ENCODE data around the gene METRN. TPM values are rescaled to one million over a fixed set of nuclear protein-coding genes. Genes with fewer than 3 reads are reported as not detected.

Gene METRN
- polyA plus RNA-seq, 2 of the 4 experiments (the other 2 are of a cell fraction), result 41.0 to 82.2 TPM

- TF ChIP-seq KDM5A (IDR thresholded peaks at IDR 0.05) (peak; percentile 71), MYC (IDR thresholded peaks at IDR 0.05; ENCODE audit: borderline replicate concordance, low read length) (no peak; the same call in 1 of the 2 replicates), ELK1 (IDR thresholded peaks at IDR 0.05; ENCODE audit: low read depth, low read length) (no peak), CEBPB (IDR thresholded peaks at IDR 0.05) (no peak), CTCF (IDR thresholded peaks at IDR 0.05) (peak; percentile 93), FOSL2 (IDR thresholded peaks at IDR 0.05) (no peak), FOSL2 (CRISPR knock-in tag; IDR thresholded peaks at IDR 0.05) (peak; percentile 31; the same call in 1 of the 2 replicates), RAD21 (conservative IDR thresholded peaks at IDR 0.05 in 1 of 2, IDR thresholded peaks at IDR 0.05 in 1 of 2) (peak in 1 of 2 experiments; percentile 42; a peak in 2 of 5 replicates), EHMT2 (IDR thresholded peaks at IDR 0.05; ENCODE audit: low read depth) (no peak), ZFP36 (IDR thresholded peaks at IDR 0.05; ENCODE audit: borderline replicate concordance, partially characterized antibody) (no peak), ESRRA (IDR thresholded peaks at IDR 0.05; ENCODE audit: borderline replicate concordance, low read length) (no peak), SMC3 (IDR thresholded peaks at IDR 0.05) (peak; percentile 63; the same call in 2 of the 3 replicates), NR3C1 (IDR thresholded peaks at IDR 0.05) (no peak), CHD2 (IDR thresholded peaks at IDR 0.05; ENCODE audit: low read length, partially characterized antibody) (peak; percentile 33), JUNB (IDR thresholded peaks at IDR 0.05) (no peak), CBX8 (IDR thresholded peaks at IDR 0.05) (no peak), GATA3 (IDR thresholded peaks at IDR 0.05; ENCODE audit: borderline replicate concordance) (peak; percentile 85), FOXS1 (CRISPR knock-in tag; IDR thresholded peaks at IDR 0.05) (no peak), NFE2L2 (conservative IDR thresholded peaks at IDR 0.05; ENCODE audit: low read length) (no peak), HES2 (IDR thresholded peaks at IDR 0.05) (no peak), CBX2 (IDR thresholded peaks at IDR 0.05; ENCODE audit: borderline replicate concordance, low read depth) (no peak), HOXB5 (CRISPR knock-in tag; IDR thresholded peaks at IDR 0.05) (no peak), NPAS2 (CRISPR knock-in tag; IDR thresholded peaks at IDR 0.05; ENCODE audit: borderline replicate concordance) (no peak), MAFK (IDR thresholded peaks at IDR 0.05; ENCODE audit: partially characterized antibody) (no peak), ZNF302 (CRISPR knock-in tag; IDR thresholded peaks at IDR 0.05) (no peak), REST (IDR thresholded peaks at IDR 0.05) (0 out of 2 replicates have a peak, but pooled peaks have one; percentile 22), CHD4 (IDR thresholded peaks at IDR 0.05; ENCODE audit: borderline replicate concordance) (no peak), HMGXB4 (CRISPR knock-in tag; IDR thresholded peaks at IDR 0.05; ENCODE audit: borderline replicate concordance) (no peak), MAX (IDR thresholded peaks at IDR 0.05) (peak; percentile 82), PHF8 (IDR thresholded peaks at IDR 0.05; ENCODE audit: borderline replicate concordance, low read depth) (peak; percentile 86)
These were observed 26.0 kb downstream of the METRN start, which contains the start of gene CIAO3 (continued) for GRCh38 chr16:740764-741505.
